ENCODE data around the gene UBE2F. TPM values are rescaled to one million over a fixed set of nuclear protein-coding genes. Genes with fewer than 3 reads are reported as not detected.
"Not testable (repeated sequence)": the region's sequence is repeated elsewhere in the genome, so short reads cannot be mapped to it uniquely, and the experiment has no call there.

The UBE2F gene
- total and polyA plus RNA-seq, 2 of the 4 experiments (the other 2 are of a cell fraction), result 44.6 to 59.8 TPM

DNA sequence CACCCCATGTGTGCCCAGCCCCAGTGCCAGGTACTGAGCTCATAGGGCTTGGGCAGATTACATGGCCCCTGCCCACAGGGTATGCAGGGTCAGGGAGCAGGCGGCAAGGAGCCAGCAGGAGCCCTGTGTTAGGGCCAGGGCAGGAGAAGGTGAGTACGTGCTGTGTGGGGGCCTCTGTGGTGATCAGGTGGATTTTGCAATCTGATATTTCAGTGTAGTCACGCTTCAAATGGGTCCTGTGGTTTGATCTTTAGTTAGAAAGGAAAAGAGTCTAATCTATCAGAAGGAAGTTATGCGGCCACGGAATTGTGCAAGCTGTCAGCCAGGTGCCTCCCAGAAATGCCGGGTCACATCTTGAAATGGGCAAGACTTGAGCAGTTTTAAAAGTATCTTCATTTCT, 13.9 kb downstream of the UBE2F start:
- H3K4me3 ChIP-seq (ENCODE audit: insufficient read depth, low read depth, low read length), result no peak overlapping the region
- ChIA-PET CTCF (no interaction called here), POLR2A (ENCODE audit: unreplicated experiment) (no interaction called here)
- H2AK9ac ChIP-seq (replicated peaks; ENCODE audit: low read depth, low read length, poor library complexity), result no peak overlapping the region
- no peak overlapping the region for H2AK5ac ChIP-seq (ENCODE audit: low read depth, low read length)
- peaks cover 41% of the 10 kb centered on the region for H3K9me1 ChIP-seq (ENCODE audit: insufficient read depth, low read length)
- DNase-seq (no peak), ATAC-seq (ENCODE audit: low read depth) (no peak)
- BruUV-seq (replicated peaks), result no TSS peak
- H3K4ac ChIP-seq (ENCODE audit: low read depth, low read length), result no peak overlapping the region
- H3K23ac ChIP-seq (ENCODE audit: low read depth, low read length), result no peak overlapping the region
- in situ Hi-C loops (cut with MboI; ENCODE audit: low sequenced_read_pairs) (no loop called here), dilution Hi-C loops (cut with HindIII; ENCODE audit: low sequenced_read_pairs, unreplicated experiment) (no loop called here), intact Hi-C loops (cut with micrococcal nuclease) (no loop called here)
- no peak overlapping the region for H3K9ac ChIP-seq (ENCODE audit: low read depth, low read length)
- no peak overlapping the region for H2BK20ac ChIP-seq (ENCODE audit: low read depth, low read length)
- peaks cover 86% of the 10 kb centered on the region for H4K20me1 ChIP-seq (ENCODE audit: insufficient read depth, low read length)
- H3K4me1 ChIP-seq (ENCODE audit: control insufficient read depth, insufficient read depth, low read length), result peaks cover 5% of the 10 kb centered on the region; the same call in 1 of the 2 replicates
- no peak overlapping the region for H3K4me2 ChIP-seq (ENCODE audit: low read depth, low read length)
- no peak overlapping the region for H2BK5ac ChIP-seq (ENCODE audit: low read depth, low read length, poor library complexity, severe bottlenecking)
- H3K27me3 ChIP-seq (ENCODE audit: control insufficient read depth, insufficient read depth, low read length), result no peaks in the 10 kb centered on the region
- no peak overlapping the region for H3K27ac ChIP-seq (ENCODE audit: insufficient read depth, low read length)
- no peak overlapping the region for H4K8ac ChIP-seq (ENCODE audit: low read depth in 2 of 2, low read length in 2 of 2)
- H3K36me3 ChIP-seq (ENCODE audit: control insufficient read depth, insufficient read depth, low read length), result peaks cover 21% of the 10 kb centered on the region
- no peak overlapping the region for H4K91ac ChIP-seq (ENCODE audit: insufficient read depth, low read depth, low read length)
- no peak overlapping the region for H3K18ac ChIP-seq (ENCODE audit: low read depth, low read length)
- no peak overlapping the region for H2BK120ac ChIP-seq (ENCODE audit: low read depth, low read length)
- H2BK15ac ChIP-seq (ENCODE audit: low read depth, low read length), result no peak overlapping the region; the same call in 2 of the 3 replicates
- H2AFZ ChIP-seq (replicated peaks; ENCODE audit: low read length, poor library complexity), result no peak overlapping the region
- TF ChIP-seq RAD21 (IDR thresholded peaks at IDR 0.05; ENCODE audit: low read length) (no peak), MXI1 (IDR thresholded peaks at IDR 0.05; ENCODE audit: borderline replicate concordance, low read depth, low read length) (no peak), SMC3 (IDR thresholded peaks at IDR 0.05; ENCODE audit: low read depth, low read length) (no peak), RCOR1 (IDR thresholded peaks at IDR 0.05; ENCODE audit: insufficient replicate concordance, low read length) (no peak), POLR2A (IDR thresholded peaks at IDR 0.05; ENCODE audit: low read depth, low read length) (no peak)
- TF ChIP-seq, protein P1, sequence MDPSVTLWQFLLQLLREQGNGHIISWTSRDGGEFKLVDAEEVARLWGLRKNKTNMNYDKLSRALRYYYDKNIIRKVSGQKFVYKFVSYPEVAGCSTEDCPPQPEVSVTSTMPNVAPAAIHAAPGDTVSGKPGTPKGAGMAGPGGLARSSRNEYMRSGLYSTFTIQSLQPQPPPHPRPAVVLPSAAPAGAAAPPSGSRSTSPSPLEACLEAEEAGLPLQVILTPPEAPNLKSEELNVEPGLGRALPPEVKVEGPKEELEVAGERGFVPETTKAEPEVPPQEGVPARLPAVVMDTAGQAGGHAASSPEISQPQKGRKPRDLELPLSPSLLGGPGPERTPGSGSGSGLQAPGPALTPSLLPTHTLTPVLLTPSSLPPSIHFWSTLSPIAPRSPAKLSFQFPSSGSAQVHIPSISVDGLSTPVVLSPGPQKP (IDR thresholded peaks at IDR 0.05; ENCODE audit: borderline replicate concordance, low read depth, low read length), result no peak
- peaks cover 66 to 94% of the 10 kb centered on the region in 2 experiments for H3K79me1 ChIP-seq (ENCODE audit: low read depth in 1 of 2, low read length in 2 of 2)
- H4K5ac ChIP-seq (ENCODE audit: low read depth, low read length), result no peak overlapping the region
- no peak overlapping the region for H3K14ac ChIP-seq (replicated peaks; ENCODE audit: low read depth, low read length)
- H3K9me3 ChIP-seq (ENCODE audit: control insufficient read depth, insufficient read depth, low read length), result no peaks in the 10 kb centered on the region
- no peak overlapping the region for H3K56ac ChIP-seq (ENCODE audit: extremely low read depth, insufficient read depth, low read length)
- 100% methylated on average over 3 of the region's 6 CpGs; no CpG with 5 or more reads in 1 of the 2 experiments for WGBS, 2 experiments (ENCODE audit: extremely low coverage in 2 of 2, insufficient read length in 1 of 2)

DNA sequence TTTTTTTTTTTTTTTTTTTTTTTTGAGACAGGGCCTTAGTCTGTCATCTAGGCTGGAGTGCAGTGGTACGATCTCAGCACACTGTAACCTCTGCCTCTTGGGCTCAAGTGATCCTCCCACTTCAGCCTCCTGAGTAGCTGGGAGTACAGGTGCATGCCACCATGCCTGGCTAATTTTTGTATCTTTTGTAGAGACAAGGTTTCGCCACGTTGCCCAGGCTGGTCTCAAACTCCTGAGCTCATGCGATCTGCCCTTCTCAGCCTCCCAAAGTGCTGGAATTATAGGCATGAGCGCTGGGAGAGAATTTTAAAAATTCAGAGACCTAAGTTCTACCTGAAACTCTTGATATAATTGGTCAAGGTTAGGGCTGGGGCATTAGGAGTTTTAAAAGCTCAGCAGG, 14.8 kb downstream of the UBE2F start:
- H3K27me3 ChIP-seq (ENCODE audit: control insufficient read depth, insufficient read depth, low read length); H4K8ac ChIP-seq (ENCODE audit: low read depth in 2 of 2, low read length in 2 of 2); H3K14ac ChIP-seq (replicated peaks; ENCODE audit: low read depth, low read length); in situ Hi-C loops (cut with MboI; ENCODE audit: low sequenced_read_pairs); H3K18ac ChIP-seq (ENCODE audit: low read depth, low read length); H3K9ac ChIP-seq (ENCODE audit: low read depth, low read length); H3K4me2 ChIP-seq (ENCODE audit: low read depth, low read length); dilution Hi-C loops (cut with HindIII; ENCODE audit: low sequenced_read_pairs, unreplicated experiment); H2BK20ac ChIP-seq (ENCODE audit: low read depth, low read length); H3K56ac ChIP-seq (ENCODE audit: extremely low read depth, insufficient read depth, low read length); CTCF ChIA-PET; DNase-seq; H4K91ac ChIP-seq (ENCODE audit: insufficient read depth, low read depth, low read length); H2BK120ac ChIP-seq (ENCODE audit: low read depth, low read length); H2BK15ac ChIP-seq (ENCODE audit: low read depth, low read length); H3K27ac ChIP-seq (ENCODE audit: insufficient read depth, low read length); H2AK9ac ChIP-seq (replicated peaks; ENCODE audit: low read depth, low read length, poor library complexity); ATAC-seq (ENCODE audit: low read depth); intact Hi-C loops (cut with micrococcal nuclease); H3K23ac ChIP-seq (ENCODE audit: low read depth, low read length); H3K4ac ChIP-seq (ENCODE audit: low read depth, low read length); H4K5ac ChIP-seq (ENCODE audit: low read depth, low read length); H3K4me3 ChIP-seq (ENCODE audit: insufficient read depth, low read depth, low read length); H3K9me3 ChIP-seq (ENCODE audit: control insufficient read depth, insufficient read depth, low read length); BruUV-seq (replicated peaks); H2AFZ ChIP-seq (replicated peaks; ENCODE audit: low read length, poor library complexity); H3K4me1 ChIP-seq (ENCODE audit: control insufficient read depth, insufficient read depth, low read length); H2AK5ac ChIP-seq (ENCODE audit: low read depth, low read length); H2BK5ac ChIP-seq (ENCODE audit: low read depth, low read length, poor library complexity, severe bottlenecking); POLR2A ChIA-PET (ENCODE audit: unreplicated experiment): not testable (repeated sequence)
- H3K9me1 ChIP-seq (ENCODE audit: insufficient read depth, low read length), result peaks cover 36% of the 10 kb centered on the region
- 100% methylated on average over 1 of the region's 5 CpGs; no CpG with 5 or more reads in 1 of the 2 experiments for WGBS, 2 experiments (ENCODE audit: extremely low coverage in 2 of 2, insufficient read length in 1 of 2)
- H3K36me3 ChIP-seq (ENCODE audit: control insufficient read depth, insufficient read depth, low read length), result peaks cover 18% of the 10 kb centered on the region; the same call in 1 of the 2 replicates
- peaks cover 81% of the 10 kb centered on the region for H4K20me1 ChIP-seq (ENCODE audit: insufficient read depth, low read length)
- H3K79me1 ChIP-seq (ENCODE audit: low read depth in 1 of 2, low read length in 2 of 2), result peaks cover 60 to 91% of the 10 kb centered on the region in 2 experiments
